Astrocyte (in vitro differentiated cells and primary cell): Measurements from ENCODE around the gene MSX2. TPM values are rescaled to one million over a fixed set of nuclear protein-coding genes. Genes with fewer than 3 reads are reported as not detected.

Source experiments
- DNase-seq: peaks from one replicate; pipeline ENCODE4 v3.0.0-alpha.2; 2010; ENCODE audit warnings: low read depth
- FAIRE-seq: peaks from 2 replicates; lab custom pipeline; 2011; peaks lifted over from hg19 to GRCh38; lab: Jason Lieb, UNC
- H2AFZ ChIP-seq: 2 replicates; pipeline ENCODE4 v1.6.0; 2012; ENCODE audit warnings: low read depth, low read length, inconsistent platforms
- H3K27ac ChIP-seq: 2 replicates; pipeline ENCODE4 v1.5.1; 2011; ENCODE audit warnings: low read depth, low read length, inconsistent platforms
- H3K27me3 ChIP-seq: 2 replicates; pipeline ENCODE4 v1.6.0; 2011; ENCODE audit warnings: low read length, inconsistent platforms; ENCODE audit not compliant: insufficient read depth
- H3K36me3 ChIP-seq: 2 replicates; pipeline ENCODE4 v1.5.1; 2011; ENCODE audit warnings: low read length, inconsistent platforms; ENCODE audit not compliant: insufficient read depth
- H3K4me1 ChIP-seq: 2 replicates; pipeline ENCODE4 v1.5.1; 2011; ENCODE audit warnings: low read length, inconsistent platforms; ENCODE audit not compliant: insufficient read depth
- H3K4me2 ChIP-seq: 2 replicates; pipeline ENCODE4 v1.6.0; 2012; ENCODE audit warnings: low read length, inconsistent platforms
- H3K4me3 ChIP-seq: 2 replicates; pipeline ENCODE4 v1.5.1; 2011; ENCODE audit warnings: low read depth, mild to moderate bottlenecking, low read length, inconsistent platforms; ENCODE audit not compliant: insufficient read depth
- H3K79me2 ChIP-seq: 2 replicates; pipeline ENCODE4 v1.6.0; 2012; ENCODE audit warnings: mild to moderate bottlenecking, low read length, inconsistent platforms; ENCODE audit not compliant: insufficient read depth
- H3K9ac ChIP-seq: 2 replicates; pipeline ENCODE4 v1.6.0; 2012; ENCODE audit warnings: mild to moderate bottlenecking, low read length, inconsistent platforms
- H3K9me3 ChIP-seq: 2 replicates; pipeline ENCODE4 v1.5.1; 2012; ENCODE audit warnings: low read depth, mild to moderate bottlenecking, low read length, inconsistent platforms; ENCODE audit not compliant: insufficient read depth
- H4K20me1 ChIP-seq: 2 replicates; pipeline ENCODE4 v1.6.0; 2012; ENCODE audit warnings: low read length, inconsistent platforms; ENCODE audit not compliant: insufficient read depth
- H3K27ac Mint-ChIP-seq: one replicate; pipeline ENCODE4 v1.8.0; 2021; ENCODE audit warnings: mild to moderate bottlenecking, mixed read lengths; ENCODE audit not compliant: unreplicated experiment
- H3K27me3 Mint-ChIP-seq: one replicate; pipeline ENCODE4 v1.8.0; 2021; ENCODE audit warnings: low read depth, mixed read lengths; ENCODE audit not compliant: unreplicated experiment
- H3K36me3 Mint-ChIP-seq: one replicate; pipeline ENCODE4 v1.8.0; 2021; ENCODE audit warnings: low read depth, mixed read lengths; ENCODE audit not compliant: unreplicated experiment
- H3K4me1 Mint-ChIP-seq: one replicate; pipeline ENCODE4 v1.8.0; 2021; ENCODE audit warnings: low read depth, mixed read lengths; ENCODE audit not compliant: unreplicated experiment
- H3K4me3 Mint-ChIP-seq: one replicate; pipeline ENCODE4 v1.8.0; 2021; ENCODE audit warnings: mild to moderate bottlenecking, moderate library complexity, mixed read lengths; ENCODE audit not compliant: unreplicated experiment
- H3K9me3 Mint-ChIP-seq: one replicate; pipeline ENCODE4 v1.8.0; 2021; ENCODE audit warnings: mild to moderate bottlenecking, mixed read lengths; ENCODE audit not compliant: unreplicated experiment
- EZH2 ChIP-seq: IDR thresholded peaks from 2 replicates; pipeline ENCODE4 v1.6.1; 2012; ENCODE audit warnings: mild to moderate bottlenecking, low read length, inconsistent platforms; ENCODE audit not compliant: insufficient read depth
- total RNA-seq: library from RNA; stranded (reverse); gene quantifications from 2 replicates; pipeline ENCODE4 v1.2.1, GENCODE V29; 2021
- TF ChIP-seq, protein P1 (sequence below): IDR thresholded peaks from 2 replicates; pipeline ENCODE4 v1.5.1; 2011; ENCODE audit warnings: low read depth, mild to moderate bottlenecking, inconsistent platforms, low read length, moderate library complexity; ENCODE audit not compliant: insufficient read depth

The MSX2 gene
- total RNA-seq, 1 donor from 2014 or later: 12.0 TPM

DNA sequence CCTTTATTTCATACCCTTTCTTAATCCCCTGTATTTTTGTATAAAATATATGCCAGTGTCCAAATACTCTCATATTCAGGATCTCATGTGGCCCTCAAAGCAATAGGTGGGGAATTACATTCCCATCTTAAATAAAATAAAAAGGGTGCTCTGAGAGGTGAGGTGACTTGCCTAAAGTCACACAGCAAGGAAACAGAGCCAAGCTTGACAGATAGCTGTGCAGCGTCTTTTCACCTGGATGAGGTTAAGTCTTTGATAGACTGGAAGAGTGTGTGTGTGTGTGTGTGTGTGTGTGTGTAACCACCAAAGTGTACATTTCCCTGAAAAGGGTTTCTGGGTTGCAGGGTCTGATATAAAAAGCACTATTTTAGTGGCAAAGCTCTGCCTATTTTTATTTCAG, 12.4 kb downstream of the MSX2 start:
- Histone ChIP-seq H3K36me3 (no peaks in the 10 kb centered on the region), H3K27ac (no peak overlapping the region), H3K9ac (peak overlapping the region; percentile 20), H3K9me3 (no peaks in the 10 kb centered on the region), H3K4me1 (peaks cover 12% of the 10 kb centered on the region), H4K20me1 (no peaks in the 10 kb centered on the region), H3K79me2 (no peaks in the 10 kb centered on the region), H3K4me2 (peak overlapping the region; percentile 13), H3K27me3 (peaks cover 48% of the 10 kb centered on the region), H2AFZ (no peak overlapping the region), H3K4me3 (no peak overlapping the region)
- Mint-ChIP-seq H3K4me1 (peaks cover 28% of the 10 kb centered on the region), H3K27me3 (peaks cover 45% of the 10 kb centered on the region), H3K36me3 (no peaks in the 10 kb centered on the region), H3K9me3 (no peaks in the 10 kb centered on the region), H3K4me3 (peak overlapping the region; percentile 40), H3K27ac (peak overlapping the region; percentile 95)
- TF ChIP-seq EZH2: no peak
- TF ChIP-seq, protein P1, sequence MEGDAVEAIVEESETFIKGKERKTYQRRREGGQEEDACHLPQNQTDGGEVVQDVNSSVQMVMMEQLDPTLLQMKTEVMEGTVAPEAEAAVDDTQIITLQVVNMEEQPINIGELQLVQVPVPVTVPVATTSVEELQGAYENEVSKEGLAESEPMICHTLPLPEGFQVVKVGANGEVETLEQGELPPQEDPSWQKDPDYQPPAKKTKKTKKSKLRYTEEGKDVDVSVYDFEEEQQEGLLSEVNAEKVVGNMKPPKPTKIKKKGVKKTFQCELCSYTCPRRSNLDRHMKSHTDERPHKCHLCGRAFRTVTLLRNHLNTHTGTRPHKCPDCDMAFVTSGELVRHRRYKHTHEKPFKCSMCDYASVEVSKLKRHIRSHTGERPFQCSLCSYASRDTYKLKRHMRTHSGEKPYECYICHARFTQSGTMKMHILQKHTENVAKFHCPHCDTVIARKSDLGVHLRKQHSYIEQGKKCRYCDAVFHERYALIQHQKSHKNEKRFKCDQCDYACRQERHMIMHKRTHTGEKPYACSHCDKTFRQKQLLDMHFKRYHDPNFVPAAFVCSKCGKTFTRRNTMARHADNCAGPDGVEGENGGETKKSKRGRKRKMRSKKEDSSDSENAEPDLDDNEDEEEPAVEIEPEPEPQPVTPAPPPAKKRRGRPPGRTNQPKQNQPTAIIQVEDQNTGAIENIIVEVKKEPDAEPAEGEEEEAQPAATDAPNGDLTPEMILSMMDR: no peak
- DNase-seq (no peak), FAIRE-seq (no peak)

DNA sequence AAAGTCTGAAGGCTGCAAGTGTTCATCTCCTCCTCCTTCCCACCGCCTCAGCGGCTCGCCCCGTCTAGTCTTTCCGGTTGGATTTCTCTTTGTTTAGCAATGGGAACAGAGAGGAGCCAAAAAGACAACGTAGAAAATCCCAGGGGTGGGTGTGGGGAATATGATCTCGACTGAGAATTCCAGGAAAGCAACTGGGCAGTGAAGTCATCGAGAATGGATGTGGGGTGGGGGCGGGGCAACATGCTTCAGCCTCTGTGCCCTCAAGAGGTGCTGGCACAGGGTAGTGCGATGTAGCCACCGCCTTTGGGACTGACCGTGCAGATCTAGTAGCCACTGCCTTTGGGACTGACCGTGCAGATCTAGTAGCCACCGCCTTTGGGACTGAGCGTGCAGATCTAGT, 12.9 kb downstream of the MSX2 start:
- Histone ChIP-seq H3K4me2 (peak overlapping the region; percentile 13), H4K20me1 (no peaks in the 10 kb centered on the region), H3K4me3 (no peak overlapping the region), H3K9me3 (no peaks in the 10 kb centered on the region), H3K9ac (peak overlapping the region; percentile 20), H3K27ac (no peak overlapping the region), H2AFZ (no peak overlapping the region), H3K27me3 (peaks cover 43% of the 10 kb centered on the region), H3K79me2 (no peaks in the 10 kb centered on the region), H3K4me1 (peaks cover 8% of the 10 kb centered on the region), H3K36me3 (no peaks in the 10 kb centered on the region)
- Mint-ChIP-seq H3K4me1 (peaks cover 28% of the 10 kb centered on the region), H3K9me3 (no peaks in the 10 kb centered on the region), H3K27ac (peak overlapping the region; percentile 95), H3K36me3 (no peaks in the 10 kb centered on the region), H3K27me3 (peaks cover 41% of the 10 kb centered on the region), H3K4me3 (no peak overlapping the region)
- FAIRE-seq: no peak
- TF ChIP-seq, protein P1: no peak
- DNase-seq: peak; percentile 33

DNA sequence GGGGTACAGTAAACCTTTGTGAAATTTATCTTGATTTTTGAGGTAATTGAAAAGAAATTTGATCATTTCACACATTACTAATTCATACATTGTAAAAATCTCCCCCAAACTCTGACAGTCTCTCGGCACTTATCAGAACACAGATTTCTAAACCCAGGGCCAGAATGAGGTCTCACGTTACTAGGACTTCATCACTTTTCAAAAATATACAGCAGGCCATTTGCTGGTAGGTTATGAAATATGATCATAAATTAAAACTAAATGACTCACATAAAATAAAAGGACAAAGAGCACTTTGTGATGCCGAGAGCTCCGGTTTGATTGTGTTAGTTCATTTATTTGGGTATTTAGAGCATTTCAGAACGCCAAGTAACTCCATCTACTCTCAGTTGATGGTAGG, 17.0 kb downstream of the MSX2 start:
- Histone ChIP-seq H3K9me3 (no peaks in the 10 kb centered on the region), H3K4me1 (no peaks in the 10 kb centered on the region), H3K4me2 (no peak overlapping the region), H3K27ac (no peak overlapping the region), H3K79me2 (no peaks in the 10 kb centered on the region), H3K9ac (no peak overlapping the region), H4K20me1 (no peaks in the 10 kb centered on the region), H3K36me3 (no peaks in the 10 kb centered on the region), H3K4me3 (no peak overlapping the region), H2AFZ (no peak overlapping the region), H3K27me3 (peaks cover 9% of the 10 kb centered on the region)
- no peak for DNase-seq
- no peak for FAIRE-seq
- H3K4me1 Mint-ChIP-seq: peaks cover 12% of the 10 kb centered on the region
- peaks cover 7% of the 10 kb centered on the region for H3K9me3 Mint-ChIP-seq
- H3K4me3 Mint-ChIP-seq: no peak overlapping the region
- H3K27ac Mint-ChIP-seq: no peak overlapping the region
- TF ChIP-seq, protein P1: no peak
- TF ChIP-seq EZH2: no peak
- H3K36me3 Mint-ChIP-seq: peaks cover 1% of the 10 kb centered on the region
- H3K27me3 Mint-ChIP-seq: peaks cover 33% of the 10 kb centered on the region
